ENCODE data around the gene ZC3H6. TPM values are rescaled to one million over a fixed set of nuclear protein-coding genes. Genes with fewer than 3 reads are reported as not detected.
A peak's percentile ranks its signal among the peaks of the same experiment; 100 is the strongest.

Gene ZC3H6
- total and polyA plus RNA-seq, 2 of the 13 experiments (the other 11 are each of a cell fraction or from before 2014, with no cell fraction given), result 0.71 to 0.93 TPM

- TF ChIP-seq KAT8 (CRISPR knock-in tag; IDR thresholded peaks at IDR 0.05) (peak; percentile 74), POGZ (CRISPR knock-in tag; IDR thresholded peaks at IDR 0.05) (peak; percentile 64), GATAD2A (CRISPR knock-in tag; IDR thresholded peaks at IDR 0.05) (peak; percentile 70), ARNTL (CRISPR knock-in tag; IDR thresholded peaks at IDR 0.05) (no peak), ZUFSP (CRISPR knock-in tag; IDR thresholded peaks at IDR 0.05; ENCODE audit: borderline replicate concordance) (no peak), ZNF782 (CRISPR knock-in tag; IDR thresholded peaks at IDR 0.05; ENCODE audit: borderline replicate concordance) (peak; percentile 47; the same call in 1 of the 2 replicates), CAMTA2 (CRISPR knock-in tag; IDR thresholded peaks at IDR 0.05; ENCODE audit: borderline replicate concordance) (no peak), ZNF205 (CRISPR knock-in tag; IDR thresholded peaks at IDR 0.05) (peak; percentile 41; the same call in 1 of the 2 replicates), RAD21 (CRISPR knock-in tag; IDR thresholded peaks at IDR 0.05) (peak; percentile 94), NR2F6 (IDR thresholded peaks at IDR 0.05) (0 out of 2 replicates have a peak, but pooled peaks have one; percentile 10), NR2F6 (CRISPR knock-in tag; IDR thresholded peaks at IDR 0.05) (0 out of 2 replicates have a peak, but pooled peaks have one; percentile 37), SMYD3 (CRISPR knock-in tag; IDR thresholded peaks at IDR 0.05) (0 out of 2 replicates have a peak, but pooled peaks have one; percentile 56), ERF (CRISPR knock-in tag; IDR thresholded peaks at IDR 0.05) (peak; percentile 83), SMARCC2 (IDR thresholded peaks at IDR 0.05) (no peak), THAP9 (CRISPR knock-in tag; IDR thresholded peaks at IDR 0.05; ENCODE audit: borderline replicate concordance) (peak; percentile 63; the same call in 1 of the 2 replicates), ZNF83 (CRISPR knock-in tag; IDR thresholded peaks at IDR 0.05; ENCODE audit: borderline replicate concordance) (0 out of 2 replicates have a peak, but pooled peaks have one; percentile 24)
- TF ChIP-seq, protein P1, sequence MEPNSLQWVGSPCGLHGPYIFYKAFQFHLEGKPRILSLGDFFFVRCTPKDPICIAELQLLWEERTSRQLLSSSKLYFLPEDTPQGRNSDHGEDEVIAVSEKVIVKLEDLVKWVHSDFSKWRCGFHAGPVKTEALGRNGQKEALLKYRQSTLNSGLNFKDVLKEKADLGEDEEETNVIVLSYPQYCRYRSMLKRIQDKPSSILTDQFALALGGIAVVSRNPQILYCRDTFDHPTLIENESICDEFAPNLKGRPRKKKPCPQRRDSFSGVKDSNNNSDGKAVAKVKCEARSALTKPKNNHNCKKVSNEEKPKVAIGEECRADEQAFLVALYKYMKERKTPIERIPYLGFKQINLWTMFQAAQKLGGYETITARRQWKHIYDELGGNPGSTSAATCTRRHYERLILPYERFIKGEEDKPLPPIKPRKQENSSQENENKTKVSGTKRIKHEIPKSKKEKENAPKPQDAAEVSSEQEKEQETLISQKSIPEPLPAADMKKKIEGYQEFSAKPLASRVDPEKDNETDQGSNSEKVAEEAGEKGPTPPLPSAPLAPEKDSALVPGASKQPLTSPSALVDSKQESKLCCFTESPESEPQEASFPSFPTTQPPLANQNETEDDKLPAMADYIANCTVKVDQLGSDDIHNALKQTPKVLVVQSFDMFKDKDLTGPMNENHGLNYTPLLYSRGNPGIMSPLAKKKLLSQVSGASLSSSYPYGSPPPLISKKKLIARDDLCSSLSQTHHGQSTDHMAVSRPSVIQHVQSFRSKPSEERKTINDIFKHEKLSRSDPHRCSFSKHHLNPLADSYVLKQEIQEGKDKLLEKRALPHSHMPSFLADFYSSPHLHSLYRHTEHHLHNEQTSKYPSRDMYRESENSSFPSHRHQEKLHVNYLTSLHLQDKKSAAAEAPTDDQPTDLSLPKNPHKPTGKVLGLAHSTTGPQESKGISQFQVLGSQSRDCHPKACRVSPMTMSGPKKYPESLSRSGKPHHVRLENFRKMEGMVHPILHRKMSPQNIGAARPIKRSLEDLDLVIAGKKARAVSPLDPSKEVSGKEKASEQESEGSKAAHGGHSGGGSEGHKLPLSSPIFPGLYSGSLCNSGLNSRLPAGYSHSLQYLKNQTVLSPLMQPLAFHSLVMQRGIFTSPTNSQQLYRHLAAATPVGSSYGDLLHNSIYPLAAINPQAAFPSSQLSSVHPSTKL (CRISPR knock-in tag; IDR thresholded peaks at IDR 0.05), result peak; percentile 63
- TF ChIP-seq, protein P2, sequence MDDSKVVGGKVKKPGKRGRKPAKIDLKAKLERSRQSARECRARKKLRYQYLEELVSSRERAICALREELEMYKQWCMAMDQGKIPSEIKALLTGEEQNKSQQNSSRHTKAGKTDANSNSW (CRISPR knock-in tag; IDR thresholded peaks at IDR 0.05; ENCODE audit: borderline replicate concordance), result no peak
Measured at GRCh38 chr2:112259509-112260294, 15.7 kb upstream of the ZC3H6 start (continued).
